HG02938 (cell line): Measurements from ENCODE around the gene ITIH3.

Experiments
- ATAC-seq: cut with Tn5 transposase; IDR thresholded peaks from one replicate; pipeline ENCODE4 v1.9.1; 2021; ENCODE audit warnings: mild to moderate bottlenecking, moderate library complexity; ENCODE audit not compliant: unreplicated experiment

The ITIH3 gene

DNA sequence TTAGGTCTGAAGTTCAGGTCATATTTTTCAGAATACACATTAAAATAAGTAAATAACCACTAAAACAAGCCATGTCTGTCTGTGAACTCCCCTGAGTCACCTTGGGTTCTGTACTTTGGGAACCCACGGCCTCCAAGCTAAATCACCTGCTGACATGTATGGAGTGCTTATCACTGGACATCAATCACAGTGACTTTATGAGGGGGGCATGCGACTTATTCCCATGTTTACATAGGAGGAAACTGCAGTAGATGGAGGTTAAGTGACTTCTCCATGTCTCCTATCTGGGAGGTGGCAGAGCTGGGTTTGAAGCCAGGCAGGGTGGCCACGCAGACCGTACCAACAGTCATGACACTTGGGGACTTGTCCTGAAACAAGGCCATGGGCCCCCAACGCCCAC lies 27.8 kb downstream of the ITIH3 start:
- ATAC-seq: no peak

DNA sequence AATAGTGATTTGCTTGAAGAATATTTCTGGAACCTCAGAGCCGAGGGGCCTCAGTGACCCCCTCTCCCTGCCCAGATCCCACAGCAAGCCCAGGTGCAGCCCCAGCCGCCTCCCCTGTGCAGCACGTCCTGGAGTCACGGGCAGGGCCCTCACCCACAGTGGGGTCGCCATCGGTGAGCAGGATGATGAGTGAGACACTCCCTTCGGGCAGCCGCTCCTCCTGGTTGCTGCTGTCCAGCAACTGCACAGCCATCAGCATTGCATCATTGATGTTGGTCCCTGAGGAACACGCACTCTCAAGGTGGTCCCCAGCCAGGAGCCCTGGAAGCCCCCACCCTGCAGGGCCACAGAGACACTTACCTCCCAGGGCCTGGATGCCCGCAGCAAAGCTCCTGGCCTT lies 29.4 kb downstream of the ITIH3 start:
- ATAC-seq: no peak

DNA sequence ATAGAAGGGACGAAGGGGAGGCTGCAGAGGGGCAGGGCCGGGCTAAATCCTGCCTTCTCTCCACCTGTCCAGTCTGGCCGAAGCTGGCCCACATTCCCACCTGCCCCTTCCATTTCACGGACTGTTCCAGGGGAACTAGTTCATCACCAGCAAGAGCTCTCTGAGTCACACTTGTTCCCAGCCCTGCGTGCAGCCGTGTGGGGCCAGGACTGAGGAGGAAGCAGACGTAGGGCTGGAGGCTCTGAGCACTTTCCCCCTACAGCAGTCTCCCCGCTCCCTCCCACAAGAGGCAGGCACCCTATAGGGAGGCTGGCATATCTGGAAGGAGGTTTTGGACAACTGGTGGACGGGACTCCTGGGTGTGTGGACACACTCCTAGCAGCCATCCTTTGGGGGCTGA lies 32.8 kb downstream of the ITIH3 start:
- no peak for ATAC-seq

DNA sequence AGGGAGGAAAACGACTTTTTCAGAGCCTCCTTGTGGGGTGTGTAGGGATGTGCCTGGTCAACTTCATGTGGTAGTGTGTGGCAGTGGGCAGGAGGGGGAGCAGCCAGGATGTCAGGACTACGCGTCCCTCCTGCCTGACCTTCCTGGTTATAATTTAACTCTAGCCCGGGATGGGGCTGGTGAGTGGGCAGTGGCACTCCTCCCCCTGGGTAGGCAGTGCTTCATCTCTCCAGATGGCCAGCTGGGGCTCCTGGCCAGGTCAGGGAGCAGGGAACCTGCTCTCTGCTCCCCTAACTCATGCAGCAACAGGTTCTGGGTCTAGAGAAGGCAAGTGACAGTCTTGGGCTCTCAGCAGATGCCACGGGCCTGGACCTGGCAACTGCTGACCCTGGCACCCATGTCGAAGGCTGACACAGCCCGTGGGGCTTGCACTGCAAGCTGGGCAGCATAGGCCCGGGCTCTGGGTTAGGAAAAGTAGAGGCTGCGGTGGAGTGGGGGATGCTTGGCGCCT lies 33.3 kb downstream of the ITIH3 start:
- ATAC-seq: no peak

GRCh38 chr3:52829482-52829881 lies 34.9 kb downstream of the ITIH3 start:
- no peak for ATAC-seq

DNA sequence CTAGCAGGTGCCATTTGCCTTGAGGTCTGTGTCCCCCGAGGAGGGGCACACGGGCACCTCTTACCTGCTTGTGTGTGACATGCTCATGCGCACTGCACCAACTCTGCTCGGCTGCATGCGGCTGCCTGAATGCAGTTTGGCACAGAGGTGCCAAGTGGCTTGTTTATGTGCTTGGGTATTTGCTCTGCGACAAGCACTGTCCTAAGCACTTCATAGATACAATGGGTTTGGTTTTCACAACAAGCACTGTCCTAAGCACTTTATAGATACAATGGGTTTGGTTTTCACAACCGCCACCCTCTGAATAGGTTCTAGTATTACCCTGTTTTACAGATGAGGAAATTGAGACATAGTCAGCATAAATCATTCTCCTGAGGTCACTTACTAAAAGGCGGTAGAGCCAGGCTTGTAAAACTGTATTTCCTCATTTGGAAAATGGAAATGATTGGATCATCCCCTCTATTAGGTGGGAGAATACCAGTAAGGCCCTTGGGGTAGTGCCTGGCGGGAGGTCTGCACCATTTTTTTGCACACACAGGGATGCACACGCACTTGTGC lies 35.4 kb downstream of the ITIH3 start:
- no peak for ATAC-seq

- no peak for ATAC-seq
Measured at GRCh38 chr3:52830535-52831258, 36.1 kb downstream of the ITIH3 start, which contains the start of gene ITIH4. Gene ITIH4, minus strand, starts transcription at chr3:52830672. Its CDS starts 30 bp downstream, at chr3:52830642.

GRCh38 chr3:52831500-52832301 lies 37.1 kb downstream of the ITIH3 start:
- ATAC-seq: no peak

- no peak for ATAC-seq
Measured at GRCh38 chr3:52833202-52833601, 38.6 kb downstream of the ITIH3 start.

- ATAC-seq: no peak
Measured at GRCh38 chr3:52834871-52835501, 40.4 kb downstream of the ITIH3 start, which contains the start of gene MUSTN1. Gene MUSTN1, minus strand, starts transcription at chr3:52835019. Its CDS starts 71 bp downstream, at chr3:52834948.

- ATAC-seq: no peak
Measured at GRCh38 chr3:52835766-52836470, 41.3 kb downstream of the ITIH3 start.

- ATAC-seq: no peak
Measured at GRCh38 chr3:52836471-52836845, 41.9 kb downstream of the ITIH3 start.

DNA sequence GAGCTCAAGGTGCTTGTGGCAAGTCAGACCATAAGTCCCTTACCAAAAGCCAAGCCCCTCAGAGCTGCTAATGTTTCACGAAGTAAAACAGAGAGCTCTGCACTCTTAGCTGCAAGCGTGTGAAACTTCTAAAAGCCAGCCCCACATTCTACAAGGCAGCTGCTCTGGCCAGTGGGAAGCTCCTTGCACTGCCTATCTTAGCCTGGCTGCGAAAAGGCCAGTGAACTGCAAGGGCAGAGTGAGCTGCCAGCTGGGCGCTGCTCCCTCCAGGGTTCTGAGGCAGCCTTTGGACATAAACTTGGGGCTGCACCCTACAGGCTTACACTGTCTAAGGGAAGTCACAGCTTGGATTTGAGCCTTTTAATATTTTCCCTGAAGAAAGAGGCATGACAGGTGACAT lies 42.4 kb downstream of the ITIH3 start:
- ATAC-seq: no peak

DNA sequence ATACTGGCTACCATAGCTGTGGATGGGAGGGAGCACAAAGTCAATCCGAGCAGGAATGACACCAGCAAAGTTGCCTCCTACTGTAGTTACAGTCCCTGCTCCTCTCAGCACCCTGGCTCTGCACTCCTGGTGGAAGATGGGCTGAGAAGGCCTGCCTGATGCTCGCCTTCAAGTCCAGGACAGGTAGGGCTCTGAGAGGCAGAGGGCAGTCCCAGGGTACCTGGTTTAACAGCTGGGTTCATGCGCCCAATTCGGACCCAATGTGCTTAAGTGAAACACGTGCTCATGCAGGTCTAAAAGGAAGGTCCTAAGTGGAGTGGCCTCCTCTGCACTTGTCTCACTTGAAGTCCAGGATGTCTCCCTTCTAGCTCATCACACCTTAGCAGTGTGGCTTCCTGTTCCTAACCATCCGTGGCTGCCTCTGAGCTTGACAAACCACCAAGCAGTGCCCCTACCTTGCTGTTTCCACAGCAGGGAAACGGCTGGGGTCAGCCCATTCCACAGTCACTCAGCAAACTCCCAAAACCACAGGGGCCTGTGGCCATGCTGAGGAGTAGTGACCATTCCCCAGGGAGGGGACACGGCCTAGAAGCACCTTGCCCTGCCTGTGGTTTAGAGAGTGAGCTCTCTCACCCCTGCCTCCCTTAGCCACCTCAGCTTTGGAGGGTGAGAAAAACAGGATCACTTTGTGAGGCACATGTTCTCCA lies 44.1 kb downstream of the ITIH3 start:
- no peak for ATAC-seq

DNA sequence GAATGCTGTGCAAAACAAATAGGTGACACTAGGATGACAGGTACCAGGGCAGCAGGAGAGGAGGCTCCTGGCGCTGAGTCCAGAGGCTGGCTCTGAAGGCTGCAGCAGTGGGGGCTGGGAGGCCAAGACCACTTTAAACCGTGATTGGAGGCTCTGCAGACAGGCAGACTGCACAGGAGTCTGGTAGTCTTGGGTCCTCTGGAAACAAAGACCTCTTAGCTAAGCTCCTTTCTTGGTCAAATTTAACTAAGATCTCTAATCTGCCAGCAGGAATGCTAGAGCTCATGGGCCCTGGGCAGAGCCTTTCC lies 44.6 kb downstream of the ITIH3 start:
- no peak for ATAC-seq

DNA sequence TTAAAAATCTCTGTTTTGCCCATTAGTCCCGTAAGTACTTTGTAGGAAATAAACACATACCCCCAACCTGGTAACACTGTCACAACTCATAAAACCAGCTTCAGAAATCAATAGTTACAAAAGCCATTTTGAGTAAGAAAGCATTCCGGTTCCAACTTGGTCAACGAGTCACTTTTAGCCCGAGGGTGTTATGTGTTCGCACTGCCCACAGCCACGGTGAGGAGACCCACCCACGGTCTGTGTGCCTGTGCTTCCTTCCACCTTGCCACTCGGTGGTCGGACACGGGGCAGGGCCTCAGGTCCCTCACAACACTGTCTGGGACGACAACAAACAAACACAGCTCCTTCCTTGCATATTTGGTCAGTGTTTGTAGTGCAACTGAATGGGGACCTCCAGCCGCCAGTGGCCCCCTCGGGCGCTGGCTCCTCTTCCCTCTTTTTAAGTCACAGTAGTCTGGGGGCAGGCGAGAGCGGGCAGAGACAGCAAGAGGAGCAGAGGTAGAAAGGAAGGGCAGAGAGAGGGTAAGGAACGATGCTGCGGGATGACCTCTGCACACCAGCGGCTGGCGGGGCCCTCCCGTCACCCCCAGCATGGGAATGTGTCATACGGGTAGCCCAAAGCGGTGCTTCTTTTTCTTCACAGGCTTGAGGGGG lies 45.4 kb downstream of the ITIH3 start:
- ATAC-seq: no peak

DNA sequence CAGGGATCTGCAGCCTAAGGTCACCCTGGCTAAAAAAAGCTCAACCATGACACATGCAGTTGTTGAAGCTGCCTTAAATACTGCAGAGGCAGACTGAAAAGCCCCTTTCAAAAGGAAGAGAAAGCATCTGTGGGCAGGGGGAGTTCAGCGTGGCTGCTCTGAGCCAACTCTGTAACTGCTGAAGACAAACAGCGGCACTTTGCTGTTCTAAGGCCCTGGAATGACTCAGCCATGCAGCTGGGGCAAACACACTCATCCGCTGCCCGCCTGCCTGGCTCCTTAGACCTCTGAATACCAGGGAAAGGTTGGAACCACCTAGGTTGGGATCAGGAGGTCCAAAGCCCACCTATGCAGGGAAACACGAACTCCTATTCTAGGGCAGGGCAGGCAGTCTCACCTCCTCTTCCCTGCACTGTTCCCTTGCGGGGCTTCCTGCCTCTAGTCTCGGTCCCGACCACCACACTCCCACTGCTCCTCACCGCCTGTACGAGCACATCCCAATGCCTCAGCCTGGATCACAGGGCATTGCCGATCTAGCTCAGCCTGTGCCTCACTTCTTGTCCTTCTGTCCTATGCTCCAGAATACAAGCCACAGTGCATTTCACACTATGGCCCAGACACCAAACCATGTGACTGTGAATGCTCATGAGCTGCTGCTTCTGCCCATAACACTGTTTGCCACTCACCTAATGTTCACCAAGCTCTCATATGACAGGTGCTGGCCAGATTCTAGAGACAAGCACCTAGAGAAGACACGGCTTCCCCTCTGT lies 46.8 kb downstream of the ITIH3 start:
- no peak for ATAC-seq

DNA sequence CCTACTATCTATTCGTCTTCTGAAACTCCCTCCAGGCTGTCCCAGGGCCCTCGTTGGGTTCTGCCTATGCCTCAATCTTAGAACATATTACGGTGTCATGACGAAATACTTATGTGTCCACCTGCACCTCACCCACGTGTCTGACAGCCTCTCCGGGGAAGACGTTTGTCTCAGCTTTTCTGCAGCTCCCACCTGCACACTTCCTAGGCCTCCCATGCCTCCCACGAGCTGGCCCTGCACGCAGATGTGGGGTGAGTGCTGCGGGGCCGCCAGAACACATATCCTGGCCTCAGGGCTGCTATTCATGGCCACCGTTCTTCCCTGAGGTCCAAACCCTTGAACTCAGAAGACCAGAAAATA lies 47.4 kb downstream of the ITIH3 start:
- ATAC-seq: no peak

DNA sequence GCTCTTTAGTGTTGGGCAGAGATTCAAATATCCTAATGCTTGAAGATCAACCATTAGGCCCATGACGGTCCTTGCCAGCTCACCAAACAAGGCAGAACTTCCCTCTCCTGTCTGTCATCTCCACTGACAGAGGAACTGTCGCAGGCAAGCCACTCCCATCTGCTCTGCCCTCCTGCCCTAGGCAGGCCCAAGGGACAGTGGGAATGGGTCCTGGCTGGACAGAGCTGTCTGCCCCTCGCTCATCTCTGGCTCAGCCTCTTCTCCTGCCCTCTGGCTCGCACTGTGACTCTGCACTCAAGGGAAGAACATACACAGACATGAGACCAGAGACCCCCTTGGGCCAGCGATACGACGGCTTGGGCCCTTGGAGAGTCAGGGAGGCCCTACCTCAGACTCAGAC lies 47.8 kb downstream of the ITIH3 start:
- no peak for ATAC-seq
